CD8-positive, alpha-beta memory T cell (primary cell): Measurements from ENCODE around the gene GTF2B. TPM values are rescaled to one million over a fixed set of nuclear protein-coding genes. Genes with fewer than 3 reads are reported as not detected.

Experiments
- CTCF ChIA-PET: fragments of 350-600 bp; sonication (Branson Sonifier 250); formaldehyde crosslinking; loops from one replicate; lab custom pipeline; 2021; ENCODE audit warnings: antibody characterized with exemption; lab: Charles Lee
- POLR2A ChIA-PET: fragments of 350-600 bp; sonication (Branson Sonifier 250); formaldehyde crosslinking; loops from one replicate; lab custom pipeline; 2021; ENCODE audit warnings: antibody characterized with exemption; lab: Charles Lee
- DNase-seq, 5 donors: peaks; one replicate each; pipeline versions ENCODE4 v3.0.0 to v3.0.0-alpha.2; 2020 to 2022; ENCODE audit warnings: mixed read lengths in 1 of 5
- H3K27ac ChIP-seq: one replicate; pipeline ENCODE4 v1.7.0; 2013; ENCODE audit warnings: low read depth, mild to moderate bottlenecking, low read length, moderate library complexity
- H3K27me3 ChIP-seq: 2 replicates; pipeline ENCODE4 v1.7.0; 2013; ENCODE audit warnings: low read length, mild to moderate bottlenecking; ENCODE audit not compliant: insufficient read depth, poor library complexity, severe bottlenecking
- H3K36me3 ChIP-seq: 2 replicates; pipeline ENCODE4 v1.7.0; 2013; ENCODE audit warnings: mild to moderate bottlenecking, low read length, moderate library complexity; ENCODE audit not compliant: insufficient read depth
- H3K4me1 ChIP-seq: 2 replicates; pipeline ENCODE4 v1.7.0; 2013; ENCODE audit warnings: mild to moderate bottlenecking, low read length, moderate library complexity; ENCODE audit not compliant: insufficient read depth
- H3K4me3 ChIP-seq: 2 replicates; pipeline ENCODE4 v1.7.0; 2013; ENCODE audit warnings: mild to moderate bottlenecking, low read length
- H3K9me3 ChIP-seq: 2 replicates; pipeline ENCODE4 v1.7.0; 2013; ENCODE audit warnings: mild to moderate bottlenecking, low read length
- H3K27ac Mint-ChIP-seq, 8 donors: one replicate each; pipeline ENCODE4 v1.8.0; 2020 to 2021; ENCODE audit warnings: mixed read lengths in 8 of 8, mild to moderate bottlenecking in 6 of 8, inconsistent platforms in 3 of 8, moderate library complexity in 3 of 8
- H3K27me3 Mint-ChIP-seq, 2 donors: one replicate each; pipeline ENCODE4 v1.8.0; 2020 to 2021; ENCODE audit warnings: mixed read lengths in 2 of 2, mild to moderate bottlenecking in 1 of 2, moderate library complexity in 1 of 2
- H3K36me3 Mint-ChIP-seq, 3 donors: one replicate each; pipeline ENCODE4 v1.8.0; 2020 to 2021; ENCODE audit warnings: mixed read lengths in 3 of 3, inconsistent platforms in 1 of 3, mild to moderate bottlenecking in 1 of 3
- H3K4me1 Mint-ChIP-seq, 3 donors: one replicate each; pipeline ENCODE4 v1.8.0; 2020 to 2021; ENCODE audit warnings: mixed read lengths in 3 of 3, inconsistent platforms in 1 of 3, mild to moderate bottlenecking in 1 of 3
- H3K4me3 Mint-ChIP-seq, 7 donors: one replicate each; pipeline ENCODE4 v1.8.0; 2020 to 2021; ENCODE audit warnings: mixed read lengths in 7 of 7, mild to moderate bottlenecking in 6 of 7, moderate library complexity in 4 of 7, inconsistent platforms in 2 of 7
- H3K9me3 Mint-ChIP-seq, 5 donors: one replicate each; pipeline ENCODE4 v1.8.0; 2020 to 2022; ENCODE audit warnings: mixed read lengths in 5 of 5, mild to moderate bottlenecking in 3 of 5, moderate library complexity in 2 of 5, inconsistent platforms in 1 of 5
- polyA plus RNA-seq: library from polyadenylated mRNA; unstranded; fragments of 300-500 nt; fragmentation: Illumina TruSeq; gene quantifications from one replicate; pipeline ENCODE4 v1.2.3, GENCODE V29; 2021
- total RNA-seq, 2 experiments: library from RNA; stranded (reverse); gene quantifications; one replicate each; pipeline ENCODE4 v1.2.3, GENCODE V29; 2021

Gene GTF2B
- total and polyA plus RNA-seq, 3 experiments from 2014 or later: 39.9 to 49.9 (median 40.7) TPM

- H3K36me3 ChIP-seq: peaks cover 9% of the 10 kb centered on the region
These were observed 77.9 kb downstream of the GTF2B start for GRCh38 chr1:88813471-88813870.

DNA sequence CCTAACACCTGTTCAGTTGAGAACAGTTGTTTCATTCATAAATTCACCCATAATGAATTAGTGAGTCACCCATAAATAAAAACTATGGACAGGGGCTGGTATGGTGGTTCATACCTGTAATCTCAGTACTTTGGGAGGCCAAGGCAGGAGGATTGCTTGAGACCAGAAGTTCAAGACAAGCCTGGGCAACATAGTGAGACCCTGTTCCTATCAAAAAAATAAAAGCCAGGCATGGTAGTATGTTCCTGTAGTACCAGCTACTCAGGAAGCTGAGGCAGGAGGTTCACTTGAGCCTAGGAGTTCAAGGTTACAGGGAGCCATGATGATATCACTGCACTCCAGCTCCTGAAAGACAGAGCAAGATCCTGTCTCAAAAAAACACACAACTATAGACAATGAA, 79.0 kb downstream of the GTF2B start:
- H3K27ac Mint-ChIP-seq: peak overlapping the region in 2 of 8 donors; percentile 23 to 64
- no peaks in the 10 kb centered on the region for H3K27me3 Mint-ChIP-seq
- H3K4me1 Mint-ChIP-seq: no peaks in the 10 kb centered on the region
- H3K4me3 Mint-ChIP-seq: no peak overlapping the region
- Histone ChIP-seq H3K27ac (no peak overlapping the region), H3K9me3 (no peaks in the 10 kb centered on the region), H3K36me3 (peaks cover 9% of the 10 kb centered on the region), H3K4me1 (no peaks in the 10 kb centered on the region), H3K4me3 (no peak overlapping the region), H3K27me3 (no peaks in the 10 kb centered on the region)
- H3K36me3 Mint-ChIP-seq: peaks cover 10 to 54% (median 14%) of the 10 kb centered on the region in 3 donors
- CTCF ChIA-PET: no interaction called here
- POLR2A ChIA-PET: no interaction called here
- no peak for DNase-seq
- no peaks in the 10 kb centered on the region for H3K9me3 Mint-ChIP-seq

More at GRCh38 chr1:88813471-88813870, 77.9 kb downstream of the GTF2B start:
- Histone ChIP-seq H3K9me3 (no peaks in the 10 kb centered on the region), H3K4me3 (no peak overlapping the region), H3K27ac (no peak overlapping the region), H3K4me1 (no peaks in the 10 kb centered on the region), H3K27me3 (no peaks in the 10 kb centered on the region)
- Mint-ChIP-seq H3K36me3 (peaks cover 16 to 55% (median 17%) of the 10 kb centered on the region in 3 donors), H3K27ac (no peak overlapping the region), H3K27me3 (no peaks in the 10 kb centered on the region), H3K9me3 (no peaks in the 10 kb centered on the region), H3K4me3 (no peak overlapping the region), H3K4me1 (no peaks in the 10 kb centered on the region)
- CTCF ChIA-PET: no interaction called here
- POLR2A ChIA-PET: no interaction called here
- DNase-seq: no peak

DNA sequence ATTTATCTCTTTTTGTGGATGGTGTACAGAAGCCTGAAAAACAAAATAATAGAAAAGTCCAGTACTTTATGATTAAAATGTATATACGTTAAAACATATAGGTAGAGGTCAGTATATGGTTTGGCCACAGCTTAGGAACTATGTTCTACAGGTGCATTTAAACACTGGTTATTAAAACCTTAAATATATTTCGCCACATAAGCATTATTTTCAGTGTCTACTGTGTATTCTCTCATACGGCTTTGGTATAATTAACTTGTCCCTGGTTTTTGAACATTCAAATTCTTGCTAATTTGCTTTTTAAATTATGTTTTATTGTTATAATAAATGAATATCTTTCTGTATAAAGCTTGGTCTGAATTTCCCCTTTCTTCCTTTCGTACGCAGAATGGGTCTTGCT, 87.9 kb downstream of the GTF2B start:
- CTCF ChIA-PET: no interaction called here
- Mint-ChIP-seq H3K27ac (no peak overlapping the region), H3K4me1 (peaks cover 7 to 13% (median 10%) of the 10 kb centered on the region in 3 donors), H3K9me3 (peaks cover 0 to 2% (median 0%) of the 10 kb centered on the region in 5 donors), H3K4me3 (no peak overlapping the region), H3K36me3 (peaks cover 15 to 67% (median 31%) of the 10 kb centered on the region in 3 donors), H3K27me3 (no peaks in the 10 kb centered on the region)
- H3K4me1 ChIP-seq: no peaks in the 10 kb centered on the region
- no peak overlapping the region for H3K4me3 ChIP-seq
- H3K9me3 ChIP-seq: no peaks in the 10 kb centered on the region
- no peak for DNase-seq
- H3K36me3 ChIP-seq: peaks cover 10% of the 10 kb centered on the region
- H3K27ac ChIP-seq: no peak overlapping the region
- no peaks in the 10 kb centered on the region for H3K27me3 ChIP-seq
- POLR2A ChIA-PET: no interaction called here

- Mint-ChIP-seq H3K4me1 (peaks cover 7 to 13% (median 10%) of the 10 kb centered on the region in 3 donors), H3K27ac (peak overlapping the region in 1 of 8 donors; percentile 20), H3K27me3 (no peaks in the 10 kb centered on the region), H3K36me3 (peaks cover 15 to 69% (median 32%) of the 10 kb centered on the region in 3 donors), H3K9me3 (peaks cover 0 to 2% (median 0%) of the 10 kb centered on the region in 5 donors), H3K4me3 (no peak overlapping the region)
- Histone ChIP-seq H3K27ac (no peak overlapping the region), H3K4me3 (no peak overlapping the region), H3K36me3 (peaks cover 10% of the 10 kb centered on the region), H3K4me1 (no peaks in the 10 kb centered on the region), H3K27me3 (no peaks in the 10 kb centered on the region), H3K9me3 (no peaks in the 10 kb centered on the region)
- no peak for DNase-seq
- ChIA-PET POLR2A (no interaction called here), CTCF (no interaction called here)
These were observed 88.4 kb downstream of the GTF2B start for GRCh38 chr1:88802950-88803349.

Other genes starting within 250 kb of the GTF2B start
- gene PKN2, start 207.3 kb downstream of the GTF2B start, total RNA-seq: 10 to 100 TPM; 14.8 to 17.8 TPM
- gene PKN2, start 207.3 kb downstream of the GTF2B start, polyA plus RNA-seq: 8.0 TPM
- gene KYAT3, start 101.1 kb upstream of the GTF2B start, total RNA-seq: 10 to 100 TPM; 56.1 to 62.0 TPM
- gene KYAT3, start 101.1 kb upstream of the GTF2B start, polyA plus RNA-seq: 25.9 TPM
- gene RBMXL1, start 101.1 kb upstream of the GTF2B start, total RNA-seq: 10 to 100 TPM; 25.6 to 27.0 TPM
- gene RBMXL1, start 101.1 kb upstream of the GTF2B start, polyA plus RNA-seq: 10.2 TPM
- gene GBP3, start 131.3 kb upstream of the GTF2B start, total RNA-seq: 10 to 100 TPM in 1 of 2 experiments, 1 to 10 TPM in 1; 8.4 to 12.1 TPM
- 16.8 TPM for gene GBP3, start 131.3 kb upstream of the GTF2B start, polyA plus RNA-seq
- gene GBP1, start 173.6 kb upstream of the GTF2B start, total RNA-seq: 10 to 100 TPM; 52.1 to 53.0 TPM
- 77.4 TPM for gene GBP1, start 173.6 kb upstream of the GTF2B start, polyA plus RNA-seq
- gene GBP2, start 234.5 kb upstream of the GTF2B start, total RNA-seq: 100 to 1,000 TPM; 155 to 165 TPM
- gene GBP2, start 234.5 kb upstream of the GTF2B start, polyA plus RNA-seq: 148 TPM